ENCODE results near the gene ANKRD31. TPM values are rescaled to one million over a fixed set of nuclear protein-coding genes. Genes with fewer than 3 reads are reported as not detected.
"Not testable (repeated sequence)": the region's sequence is repeated elsewhere in the genome, so short reads cannot be mapped to it uniquely, and the experiment has no call there.

ANKRD31 gene
- total RNA-seq, 1 donor from 2014 or later = 0.03 TPM

DNA sequence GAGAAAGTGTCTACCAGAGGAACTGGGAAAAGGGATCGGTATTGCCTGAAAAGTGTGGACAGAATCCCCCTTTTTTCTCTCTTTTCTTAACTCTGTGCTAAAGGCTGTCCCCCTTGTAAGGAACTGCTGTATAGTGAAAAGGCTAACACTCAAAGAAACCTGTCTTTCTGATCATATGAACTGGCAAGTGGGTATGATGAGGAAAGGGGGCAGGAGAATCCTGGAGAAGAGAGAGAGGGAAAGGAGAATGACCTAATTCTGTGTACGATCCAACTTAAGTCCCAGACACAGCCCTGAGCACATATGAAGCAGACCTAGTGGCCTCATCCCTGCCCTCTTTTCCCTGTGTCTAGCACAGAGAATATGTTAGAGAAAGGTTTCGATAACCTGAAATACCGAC lies 967 bp downstream of the ANKRD31 start:
- DNase-seq (ENCODE audit: low read depth) = no peak

DNA sequence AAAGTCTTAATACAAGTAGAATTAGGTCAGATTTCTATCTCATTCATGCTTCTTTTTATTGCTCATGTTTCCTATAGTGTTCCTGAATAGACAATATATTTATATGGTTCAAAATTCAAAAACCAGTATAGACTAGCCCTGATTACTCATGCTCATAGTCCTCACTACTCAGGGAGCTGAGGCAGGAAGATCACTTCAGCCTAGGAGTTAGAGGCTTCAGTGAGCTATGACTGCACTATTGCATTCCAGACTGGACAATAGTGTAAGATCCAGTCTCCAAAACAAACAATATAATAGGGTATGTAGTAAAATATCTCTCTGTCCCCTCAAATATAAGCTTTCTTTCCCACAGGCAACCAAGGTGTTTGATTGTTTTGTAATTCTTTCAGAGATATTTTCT lies 2.4 kb downstream of the ANKRD31 start:
- no peak for DNase-seq (ENCODE audit: low read depth)

DNA sequence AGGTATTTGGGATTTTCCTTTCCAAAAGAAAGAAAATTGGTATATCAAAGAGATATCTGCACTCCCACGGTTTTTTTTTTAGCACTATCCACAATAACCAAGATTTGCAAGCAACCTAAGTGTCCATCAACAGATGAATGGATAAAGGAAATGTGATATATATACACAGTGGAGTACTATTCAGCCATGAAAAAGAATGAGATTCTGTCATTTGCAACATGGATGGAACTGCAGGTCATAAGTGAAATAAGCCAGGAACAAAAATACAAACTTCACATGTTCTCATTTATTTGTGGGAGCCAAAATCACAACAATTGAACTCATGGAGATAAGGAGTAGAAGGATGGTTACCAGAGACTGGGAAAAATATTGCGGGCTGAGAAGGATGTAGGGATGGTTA lies 9.8 kb downstream of the ANKRD31 start:
- no peak for DNase-seq (ENCODE audit: low read depth)

DNA sequence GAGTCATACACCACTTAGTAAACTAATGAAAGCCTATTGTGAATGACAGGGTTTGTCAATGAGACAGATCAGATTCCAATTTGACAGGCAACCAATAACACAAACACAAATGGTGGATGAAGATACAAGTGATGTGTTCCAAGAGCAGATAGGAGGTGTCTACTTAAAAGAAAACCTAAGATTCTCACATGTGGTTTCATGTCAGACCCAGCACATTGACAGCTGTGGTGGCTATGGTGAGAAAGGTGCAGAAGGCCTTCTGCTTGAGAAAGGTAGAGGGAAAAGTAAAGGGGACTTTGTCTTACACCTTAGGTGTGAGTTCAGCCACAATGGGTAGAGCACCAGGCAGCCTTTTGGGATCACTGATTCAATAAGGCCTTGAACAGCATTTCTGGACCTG lies 11.2 kb downstream of the ANKRD31 start:
- no peak for DNase-seq (ENCODE audit: low read depth)

DNA sequence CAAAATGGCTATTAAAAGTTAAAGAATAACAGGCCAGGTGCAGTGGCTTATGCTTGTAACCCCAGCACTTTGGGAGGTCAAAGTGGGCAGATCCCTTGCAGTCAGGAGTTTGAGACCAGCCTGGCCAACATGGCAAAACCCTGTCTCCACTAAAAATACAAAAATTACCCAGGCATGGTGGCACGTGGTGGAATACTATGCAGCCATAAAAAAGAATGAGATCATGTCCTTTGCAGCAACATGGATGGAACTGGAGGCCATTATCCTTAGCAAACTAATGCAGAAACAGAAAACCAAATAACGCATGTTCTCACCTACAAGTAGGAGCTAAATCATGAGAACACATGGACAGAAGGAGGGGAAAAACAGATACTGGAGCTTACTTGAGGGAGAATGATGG lies 15.9 kb downstream of the ANKRD31 start:
- DNase-seq (ENCODE audit: low read depth) = not testable (repeated sequence)

DNA sequence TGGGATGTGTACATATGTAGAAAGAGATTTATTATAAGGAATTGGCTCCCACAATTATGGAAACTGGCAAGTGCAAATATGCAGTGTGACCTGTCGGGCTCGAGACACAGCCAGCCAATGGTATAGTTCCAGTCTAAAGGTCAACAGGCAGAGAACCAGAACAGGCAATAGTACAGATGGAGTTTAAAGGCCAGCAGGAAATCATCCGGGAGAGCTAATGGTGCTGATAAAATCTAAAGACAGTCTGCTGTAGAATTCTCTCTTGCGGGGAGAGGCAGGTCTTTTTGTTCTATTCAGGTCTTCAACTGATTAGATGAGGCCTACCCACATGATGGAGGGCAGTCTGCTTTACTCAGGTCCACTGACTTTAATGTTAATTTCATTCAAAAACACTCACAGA lies 21.8 kb downstream of the ANKRD31 start:
- DNase-seq (ENCODE audit: low read depth) = no peak

DNA sequence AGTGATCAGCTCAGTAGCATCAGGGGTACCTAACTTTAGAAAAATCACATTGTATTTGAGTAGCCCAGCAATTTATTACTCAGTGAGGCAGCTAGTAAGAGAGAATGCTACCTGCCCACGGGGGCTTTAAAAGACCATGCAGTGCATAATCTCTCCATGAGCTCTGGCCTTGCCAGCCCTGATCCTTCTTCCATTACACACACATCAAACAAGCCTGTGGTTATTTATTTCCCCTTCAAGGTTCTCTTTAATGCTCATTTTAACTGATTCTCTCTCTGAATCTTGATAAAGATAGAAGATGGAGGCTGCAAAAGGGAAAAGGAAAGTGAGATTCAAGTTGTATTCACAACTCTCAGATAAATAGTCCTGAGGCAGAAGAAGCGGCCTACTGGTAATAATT lies 22.3 kb downstream of the ANKRD31 start:
- no peak for DNase-seq (ENCODE audit: low read depth)

DNA sequence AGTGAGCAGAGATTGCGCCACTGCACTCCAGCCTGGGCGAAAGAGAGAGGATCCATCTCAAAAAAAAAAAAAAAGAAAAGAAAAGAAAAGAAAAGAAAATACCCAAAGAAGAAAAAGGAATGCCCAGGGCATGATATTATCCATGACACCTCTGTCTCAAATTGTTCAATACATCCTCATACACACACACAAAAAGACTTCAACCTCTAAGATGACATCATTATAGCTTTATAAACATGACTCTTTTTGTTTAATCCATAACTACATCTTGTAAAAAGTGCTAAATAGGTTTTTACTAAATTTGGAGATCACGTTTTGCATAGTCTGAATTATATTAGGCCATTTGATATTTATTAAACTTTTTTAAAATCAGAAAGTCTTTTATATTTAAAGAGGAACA lies 33.1 kb downstream of the ANKRD31 start:
- DNase-seq (ENCODE audit: low read depth) = no peak

DNA sequence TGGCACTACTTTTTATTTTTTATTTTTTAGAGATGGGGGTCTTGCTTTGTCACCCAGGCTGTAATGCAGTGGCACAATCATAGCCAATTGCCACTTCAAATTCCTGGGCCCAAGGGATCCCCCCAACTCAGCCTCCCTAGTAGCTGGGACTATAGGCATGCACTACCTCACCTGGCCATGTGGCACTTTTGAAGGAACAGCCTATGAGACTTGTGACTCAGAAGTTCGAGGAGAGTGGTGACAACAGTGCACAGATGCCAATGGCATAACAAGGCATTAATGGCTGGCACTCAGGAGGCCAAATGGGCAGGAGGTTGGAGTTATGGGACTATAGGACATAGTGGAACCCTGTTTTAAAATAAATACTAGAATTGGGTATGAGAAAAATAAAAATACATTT lies 33.7 kb downstream of the ANKRD31 start:
- DNase-seq (ENCODE audit: low read depth) = no peak

DNA sequence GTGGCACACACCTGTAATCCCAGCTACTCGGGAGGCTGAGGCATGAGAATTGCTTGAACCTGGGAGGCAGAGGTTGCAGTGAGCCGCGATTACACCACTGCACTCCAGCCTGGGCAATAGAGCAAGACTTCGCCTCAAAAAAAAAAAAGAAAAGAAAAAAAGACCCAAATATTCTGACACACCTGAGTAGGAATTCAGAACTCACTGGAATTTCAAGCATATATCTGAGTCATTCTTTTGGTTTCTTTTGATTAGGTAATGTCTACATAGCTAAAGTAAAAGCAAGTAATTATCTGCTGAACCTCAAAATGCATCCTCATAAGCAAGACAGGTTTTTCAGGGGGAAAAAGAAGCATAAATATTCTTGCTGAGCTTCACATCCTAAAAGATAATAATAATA lies 35.9 kb downstream of the ANKRD31 start:
- DNase-seq (ENCODE audit: low read depth) = no peak

DNA sequence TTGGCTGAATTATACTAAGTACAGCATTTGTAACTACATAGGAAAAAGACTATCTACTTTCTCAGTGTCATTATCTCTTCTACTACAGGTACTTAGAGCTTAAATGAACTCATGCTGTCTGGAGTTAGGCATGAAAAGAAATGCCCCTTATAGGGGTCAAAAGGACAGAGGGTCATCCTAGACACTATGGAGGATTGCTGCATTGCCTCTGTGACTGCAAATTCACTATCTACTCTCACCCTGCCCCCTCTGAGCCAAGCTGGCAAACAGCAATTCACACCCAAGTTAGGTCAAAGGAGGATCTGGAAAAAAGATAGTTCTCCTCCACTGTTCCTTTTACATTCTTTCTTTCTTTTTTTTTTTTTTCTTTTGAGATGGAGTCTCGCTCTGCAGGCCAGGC lies 36.7 kb downstream of the ANKRD31 start:
- DNase-seq (ENCODE audit: low read depth) = no peak

DNA sequence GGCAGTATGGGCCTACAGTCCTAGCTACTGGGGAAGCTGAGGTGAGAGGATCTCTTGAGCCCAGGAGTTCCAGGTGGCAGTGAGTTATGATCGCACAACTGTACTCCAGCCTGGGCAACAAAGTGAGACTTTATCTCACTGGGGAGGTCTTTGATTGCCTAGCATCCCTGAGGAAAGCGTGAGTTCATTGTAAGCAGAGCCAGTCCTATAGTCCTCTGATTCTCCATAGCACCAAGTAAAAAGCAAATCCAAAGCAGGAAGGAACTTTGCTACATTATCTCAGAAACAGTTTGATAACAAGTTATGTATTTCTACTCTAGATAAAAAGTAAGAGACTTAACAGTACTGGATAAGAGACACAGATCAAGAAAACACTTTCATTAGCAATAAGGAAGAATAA lies 37.6 kb downstream of the ANKRD31 start:
- no peak for DNase-seq (ENCODE audit: low read depth)

DNA sequence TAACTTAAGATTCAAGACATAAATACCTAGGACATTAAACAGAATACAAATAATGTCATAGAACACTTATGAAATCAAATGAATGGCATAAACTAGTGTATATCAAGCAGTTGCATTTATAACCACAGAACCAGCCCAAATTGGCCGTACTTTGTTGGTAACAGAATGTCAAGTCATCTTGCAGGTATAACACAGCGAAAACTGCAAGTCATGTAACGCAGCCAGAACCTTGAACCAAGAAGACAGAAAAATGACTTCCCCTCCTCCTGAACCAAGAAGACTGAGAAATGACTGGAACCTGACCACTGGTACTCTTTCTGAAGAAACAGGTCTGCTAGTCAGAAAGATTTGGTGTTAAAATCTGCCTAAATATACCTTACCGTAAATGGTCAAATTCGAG lies 38.9 kb downstream of the ANKRD31 start:
- DNase-seq (ENCODE audit: low read depth) = no peak

DNA sequence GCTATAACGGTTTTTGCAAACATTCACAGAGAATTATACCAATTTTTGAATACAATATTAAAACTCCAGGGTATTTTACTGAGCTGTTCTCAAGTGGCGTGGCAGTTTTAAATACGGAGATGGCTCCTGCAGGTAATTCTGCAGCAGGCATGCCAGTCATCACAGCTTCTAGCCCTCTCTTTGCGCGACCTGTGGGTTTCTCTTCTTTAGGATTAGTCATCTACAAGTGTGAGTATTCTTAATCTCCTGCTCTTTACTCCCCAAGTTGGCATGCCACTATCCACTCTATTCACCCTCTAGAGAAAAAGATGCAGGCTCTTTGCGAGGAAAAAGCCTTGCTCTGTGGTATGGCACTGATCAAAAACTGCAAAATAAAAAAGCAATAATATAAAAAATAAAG lies 43.9 kb downstream of the ANKRD31 start:
- DNase-seq (ENCODE audit: low read depth) = no peak

DNA sequence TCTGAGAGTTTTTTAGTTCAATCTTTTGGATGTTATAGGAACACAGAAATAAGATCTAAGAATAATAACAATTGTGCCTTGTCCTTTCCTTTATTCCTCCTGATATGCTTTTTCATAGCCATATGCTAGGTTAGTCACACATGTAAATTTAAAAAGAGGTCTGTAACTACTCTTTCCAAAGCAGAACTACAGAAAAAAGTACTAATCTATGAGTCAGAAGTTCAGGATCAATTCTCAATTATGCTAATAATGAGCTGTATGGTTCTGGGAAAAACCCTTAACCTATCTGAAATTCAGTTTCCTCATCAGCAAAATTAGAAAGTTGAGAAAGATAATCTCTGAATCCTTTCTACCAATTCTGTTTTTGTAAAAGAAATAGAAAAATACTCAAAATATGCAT lies 44.4 kb downstream of the ANKRD31 start:
- DNase-seq (ENCODE audit: low read depth) = no peak

DNA sequence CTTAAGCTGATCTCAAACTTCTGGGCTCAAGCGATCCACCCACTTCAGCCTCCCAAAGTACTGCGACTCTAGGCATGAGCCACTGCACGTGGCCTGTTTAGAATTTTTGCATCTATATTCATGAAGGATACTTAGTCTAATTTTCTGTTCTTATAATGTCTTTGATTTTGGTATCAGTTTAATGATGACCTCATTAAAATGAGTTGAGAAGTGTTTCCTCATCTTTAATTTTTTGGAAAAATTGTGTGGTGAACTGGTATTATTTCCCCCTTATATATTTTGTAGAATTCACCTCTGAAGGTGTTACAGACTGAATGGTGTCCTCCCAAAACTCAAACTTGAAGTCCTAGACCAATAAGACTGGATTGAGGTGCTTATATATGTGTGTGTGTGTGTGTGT lies 46.5 kb downstream of the ANKRD31 start:
- no peak for DNase-seq (ENCODE audit: low read depth)

DNA sequence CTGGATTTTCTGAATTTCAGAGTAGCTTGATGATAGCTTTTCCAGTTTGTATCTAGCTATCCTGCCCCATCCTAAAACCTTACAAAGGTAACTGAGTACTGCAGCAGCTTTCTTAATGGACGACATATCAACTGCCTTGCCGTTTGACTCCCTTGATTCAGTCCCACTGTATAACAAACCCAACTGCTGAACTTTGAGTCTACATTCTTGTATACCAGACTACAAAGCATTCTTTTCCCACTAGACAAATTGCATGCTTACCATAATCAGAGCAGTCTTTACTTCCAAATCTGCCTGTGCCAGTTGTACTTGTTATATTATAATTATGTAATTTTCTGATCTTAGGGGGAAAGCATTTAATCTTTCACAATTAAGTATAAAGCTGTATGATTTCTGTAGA lies 47.3 kb downstream of the ANKRD31 start:
- no peak for DNase-seq (ENCODE audit: low read depth)

DNA sequence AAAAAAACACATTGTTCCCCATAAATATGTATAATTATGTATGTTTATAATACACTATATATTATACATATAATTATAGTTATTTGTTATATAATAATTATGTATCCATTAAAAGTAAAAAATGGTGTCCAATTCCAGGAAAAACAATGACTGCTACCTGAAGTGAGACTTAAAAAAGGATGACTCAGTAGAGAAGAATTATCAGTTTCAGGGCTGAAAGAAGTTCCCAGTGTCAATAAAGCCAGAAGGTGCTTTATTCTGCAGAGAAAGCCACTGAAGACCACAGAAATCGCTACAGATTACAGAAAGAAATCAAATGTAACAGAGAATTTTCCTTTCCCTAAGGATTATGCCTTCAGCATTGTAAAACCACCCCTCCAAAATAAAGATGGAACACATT lies 50.9 kb downstream of the ANKRD31 start:
- no peak for DNase-seq (ENCODE audit: low read depth)

DNA sequence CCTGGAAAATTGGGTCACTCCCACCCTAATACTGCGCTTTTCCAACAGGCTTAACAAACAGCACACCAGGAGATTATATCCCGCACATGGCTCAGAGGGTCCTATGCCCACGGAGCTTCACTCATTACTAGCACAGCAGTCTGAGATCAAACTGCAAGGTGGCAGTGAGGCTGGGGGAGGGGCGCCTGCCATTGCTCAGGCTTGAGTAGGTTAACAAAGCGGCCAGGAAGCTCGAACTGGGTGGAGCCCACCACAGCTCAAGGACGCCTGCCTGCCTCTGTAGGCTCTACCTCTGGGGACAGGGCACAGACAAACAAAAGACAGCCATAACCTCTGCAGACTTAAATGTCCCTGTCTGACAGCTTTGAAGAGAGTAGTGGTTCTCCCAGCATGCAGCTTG lies 60.7 kb downstream of the ANKRD31 start:
- DNase-seq (ENCODE audit: low read depth) = not testable (repeated sequence)

DNA sequence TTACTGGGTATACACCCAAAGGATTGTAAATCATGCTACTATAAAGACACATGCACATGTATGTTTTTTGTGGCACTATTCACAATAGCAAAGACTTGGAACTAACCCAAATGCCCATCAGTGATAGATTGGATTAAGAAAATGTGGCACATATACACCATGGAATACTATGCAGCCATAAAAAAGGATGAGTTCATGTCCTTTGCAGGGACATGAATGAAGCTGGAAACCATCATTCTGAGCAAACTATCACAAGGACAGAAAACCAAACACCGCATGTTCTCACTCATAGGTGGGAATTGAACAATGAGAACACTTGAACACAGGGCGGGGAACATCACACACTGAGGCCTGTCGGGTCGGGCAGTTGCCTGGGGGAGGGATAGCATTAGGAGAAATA lies 61.8 kb downstream of the ANKRD31 start:
- DNase-seq (ENCODE audit: low read depth) = not testable (repeated sequence)

DNA sequence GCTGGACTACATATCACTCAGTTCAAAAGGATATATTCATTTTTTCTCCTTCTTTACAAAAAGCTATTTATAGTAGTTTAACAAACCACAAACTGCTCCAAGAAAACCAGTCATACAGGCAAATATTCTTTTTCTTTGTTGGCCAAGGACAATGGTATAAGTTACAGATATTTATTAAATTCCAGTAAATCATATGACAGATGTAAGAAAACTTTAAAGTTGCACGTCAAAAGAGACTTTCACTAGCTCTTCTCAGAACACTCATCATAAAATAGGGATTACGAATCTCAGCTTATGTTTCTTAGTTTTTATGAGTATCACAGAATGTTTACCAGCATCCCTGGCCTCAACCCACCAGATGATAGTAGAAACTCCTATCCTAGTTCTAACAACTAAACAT lies 67.2 kb downstream of the ANKRD31 start:
- DNase-seq (ENCODE audit: low read depth) = peak; percentile 16

DNA sequence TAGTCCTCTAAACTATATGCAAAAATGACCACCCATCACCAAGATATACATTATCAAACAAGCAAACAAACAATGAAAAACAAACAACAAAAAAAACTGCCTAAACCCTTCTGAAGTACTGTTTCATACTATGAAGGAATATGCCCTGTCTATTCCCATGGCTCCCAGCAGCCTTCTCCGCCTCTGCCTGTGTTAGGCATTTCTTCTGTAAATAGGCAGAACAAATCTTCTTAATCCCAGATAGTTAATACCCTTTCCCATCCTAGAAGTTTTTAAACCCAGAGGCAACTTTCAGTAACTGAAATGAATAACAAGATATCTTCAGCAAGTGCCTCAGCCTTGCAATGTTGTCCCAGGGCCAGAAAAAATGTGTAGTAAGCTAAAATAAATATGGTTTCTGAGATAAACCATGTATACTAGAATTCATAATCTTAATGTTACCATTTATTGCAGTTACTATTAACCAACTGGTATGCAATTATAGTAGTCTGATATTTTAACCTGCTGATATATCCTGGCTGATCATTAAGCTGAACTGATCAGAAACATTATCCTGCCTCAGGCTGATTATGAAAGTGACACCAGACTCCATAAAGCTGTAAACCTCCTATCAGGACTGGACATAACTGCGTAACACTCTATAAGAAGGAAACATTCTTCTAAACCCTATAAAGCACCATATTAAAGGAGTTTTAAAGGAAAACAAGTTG lies 68.5 kb downstream of the ANKRD31 start:
- DNase-seq (ENCODE audit: low read depth) = no peak

DNA sequence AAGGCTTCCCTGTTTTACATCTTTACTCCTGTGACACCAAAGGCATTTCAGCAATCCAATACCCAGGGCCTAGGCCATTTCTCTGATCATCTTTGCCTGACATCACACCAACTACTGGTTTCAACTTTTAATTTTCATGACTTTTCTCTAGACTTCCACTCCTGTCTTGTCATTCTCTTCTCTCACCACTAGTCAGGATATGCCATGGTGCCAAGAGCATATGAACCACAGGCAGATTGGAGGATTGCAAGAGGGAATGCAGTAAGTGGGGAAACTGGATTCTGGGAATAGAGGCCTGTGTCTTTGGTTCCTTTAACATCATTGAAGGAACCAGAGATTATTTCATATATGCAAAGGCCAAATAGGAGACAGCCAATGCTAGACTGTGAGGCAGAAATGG lies 69.3 kb downstream of the ANKRD31 start:
- DNase-seq (ENCODE audit: low read depth) = no peak

DNA sequence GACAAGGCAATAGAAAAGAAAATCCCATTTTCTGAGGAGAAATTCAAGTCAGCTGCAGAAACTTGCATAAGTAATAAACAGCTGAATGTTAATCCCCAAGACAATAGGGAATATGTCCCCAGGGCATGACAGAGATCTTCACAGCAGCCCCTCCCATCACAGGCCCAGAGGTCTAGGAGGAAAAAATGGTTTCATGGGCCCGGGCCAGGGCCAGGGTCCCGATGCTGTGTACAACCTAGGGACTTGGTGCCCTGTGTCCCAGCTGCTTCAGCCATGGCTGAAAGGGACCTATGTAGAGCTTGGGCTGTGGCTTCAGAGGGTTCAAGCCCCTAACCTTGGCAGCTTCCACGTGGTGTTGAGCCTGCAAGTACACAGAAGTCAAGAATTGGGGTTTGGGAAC lies 75.2 kb downstream of the ANKRD31 start:
- DNase-seq (ENCODE audit: low read depth) = not testable (repeated sequence)

All from myocyte (in vitro differentiated cells).